ENCODE data around the gene ABHD6. TPM values are rescaled to one million over a fixed set of nuclear protein-coding genes. Genes with fewer than 3 reads are reported as not detected.

Gene ABHD6
- total and polyA plus RNA-seq, 11 donors = 2.9 to 14.6 (median 6.9) TPM

DNA sequence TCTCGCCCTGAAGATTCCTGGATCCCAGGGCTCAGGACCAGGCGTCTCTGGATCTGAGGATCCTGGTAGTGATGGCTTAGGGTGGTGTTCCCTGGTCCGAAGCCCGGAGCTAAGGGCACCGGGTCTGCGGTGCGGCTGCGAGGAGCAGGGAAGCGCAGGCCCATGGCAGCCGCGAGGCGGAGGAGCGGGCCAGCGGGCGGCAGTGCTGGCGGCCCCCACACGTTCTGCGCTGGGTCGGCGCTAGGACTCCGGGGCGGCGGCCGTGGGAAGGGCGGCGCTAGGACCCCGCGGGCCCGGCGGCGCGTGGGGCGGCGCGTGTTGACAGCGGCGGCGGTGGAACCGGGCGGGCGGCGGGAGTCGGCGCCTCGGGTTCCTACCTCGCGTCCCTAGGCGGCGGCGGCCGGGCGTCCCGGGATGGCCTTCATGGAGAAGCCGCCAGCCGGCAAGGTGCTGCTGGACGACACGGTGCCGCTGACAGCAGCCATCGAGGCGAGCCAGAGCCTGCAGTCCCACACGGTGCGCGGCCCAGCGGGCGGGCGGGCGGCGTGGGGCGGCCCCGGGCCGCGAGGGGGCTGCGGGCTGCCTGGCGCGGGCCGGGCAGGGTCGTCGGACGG, 95.1 kb downstream of the ABHD6 start, which contains the start of gene PXK:
Gene PXK (plus strand): TSS at position 318 of the 614 bp plus-strand sequence. CDS start 97 bp downstream, at position 415.
- Histone ChIP-seq H3K4me1 (peaks cover 0 to 55% (median 20%) of the 10 kb centered on the region in 12 donors), H3K36me3 (peaks cover 0 to 2% (median 0%) of the 10 kb centered on the region in 9 donors), H3K27ac (peak within 1 kb of the TSS; percentile 10 to 74 (median 63)), H3K4me3 (peak within 1 kb of the TSS; percentile 57 to 98 (median 78)), H3K27me3 (no peaks in the 10 kb centered on the region), H3K9me3 (no peaks in the 10 kb centered on the region)
- intact Hi-C loops (cut with DNase I) = loop anchor here (1.0 to 10.0 kb wide), 7 partner anchors 80 to 162 kb away; partner anchors contain the start of genes KCTD6 (in 8 of the 10) and PDHB (in 1 of the 10)
- WGBS, 4 donors = 0 to 1% (median 0%) methylated on average over 2 to 79 of the region's 79 CpGs
- DNase-seq (peak; percentile 84 to 92 (median 88)), ATAC-seq (peak; percentile 78 to 97 (median 94))
- peak in 1 of 2 donors; percentile 61 for TF ChIP-seq POLR2A (IDR thresholded peaks at IDR 0.05)
- peak in 4 of 12 donors; percentile 9 to 32 (median 18) for TF ChIP-seq CTCF (IDR thresholded peaks at IDR 0.05)

DNA sequence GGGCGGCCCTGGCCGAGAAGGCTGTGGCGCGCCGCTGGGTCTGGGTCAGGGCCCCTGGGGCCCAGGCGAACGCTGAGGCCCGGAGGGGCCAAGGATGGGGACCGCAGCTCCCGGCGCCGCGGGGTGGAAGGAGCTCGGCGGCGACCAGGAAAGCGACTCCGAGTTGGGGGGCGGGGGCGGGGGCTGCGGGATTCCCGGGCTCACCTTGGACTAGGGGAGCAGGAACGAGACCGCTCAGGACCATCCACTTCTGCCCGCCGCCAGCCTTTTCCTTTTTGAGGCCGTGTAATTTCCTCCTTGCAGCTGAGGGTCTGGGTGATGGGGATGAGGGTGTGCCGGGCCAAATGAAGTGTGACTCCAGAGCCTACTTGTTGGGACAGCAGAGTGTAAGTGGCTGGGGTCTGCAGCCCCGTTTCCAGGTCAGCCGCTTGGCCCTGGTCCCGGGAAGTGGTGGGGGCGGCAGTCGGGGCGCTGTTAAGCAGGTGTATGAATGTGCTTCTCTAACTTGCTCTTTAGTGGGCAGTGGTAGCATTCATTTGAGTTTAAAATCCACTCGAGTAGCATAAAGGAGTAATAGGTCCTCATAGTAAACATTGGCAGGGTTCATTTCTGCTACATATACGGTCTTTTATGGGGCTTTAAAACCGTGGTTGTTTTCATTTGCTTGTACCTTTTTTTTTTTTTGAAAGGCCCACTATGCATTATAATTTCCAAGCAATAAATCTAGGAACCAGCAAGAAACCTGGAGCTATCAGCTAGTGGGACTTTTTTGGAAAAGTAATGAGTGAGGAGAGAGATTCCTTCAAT, 95.8 kb downstream of the ABHD6 start:
- ATAC-seq = peak in 2 of 4 donors; percentile 4 to 57
- H3K4me1 ChIP-seq = peaks cover 0 to 55% (median 20%) of the 10 kb centered on the region in 12 donors
- no peaks in the 10 kb centered on the region for H3K9me3 ChIP-seq
- intact Hi-C loops (cut with DNase I) = loop anchor here (2.0 to 10.0 kb wide), 5 partner anchors 79 to 161 kb away; partner anchors contain the start of gene KCTD6 (in 8 of the 10)
- peak in 4 of 5 donors; percentile 19 to 72 (median 30) for DNase-seq
- no peaks in the 10 kb centered on the region for H3K27me3 ChIP-seq
- H3K36me3 ChIP-seq = peaks cover 0 to 2% (median 0%) of the 10 kb centered on the region in 9 donors
- WGBS, 4 donors = 0 to 2% (median 0%) methylated on average over 9 to 37 of the region's 37 CpGs
- H3K4me3 ChIP-seq = peak overlapping the region; percentile 57 to 98 (median 78)
- TF ChIP-seq CTCF (IDR thresholded peaks at IDR 0.05) (peak in 2 of 12 donors; percentile 28 to 33), POLR2A (IDR thresholded peaks at IDR 0.05) (no peak)
- peak overlapping the region; percentile 10 to 74 (median 63) for H3K27ac ChIP-seq

DNA sequence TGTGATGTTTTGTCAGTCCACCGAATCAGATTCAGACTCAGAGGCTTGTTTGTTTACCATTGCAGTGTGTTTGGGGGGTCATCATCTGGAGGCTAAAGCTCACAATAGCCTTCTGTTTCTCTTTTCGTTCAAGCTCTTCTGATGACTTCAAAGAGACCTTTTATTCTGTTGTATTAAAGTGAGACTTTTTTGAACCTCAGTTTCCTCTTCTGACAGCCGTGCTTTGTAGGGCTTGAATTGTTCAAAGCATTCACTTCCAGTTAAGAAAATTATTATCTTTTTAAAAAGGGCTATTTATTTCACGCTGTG, 96.4 kb downstream of the ABHD6 start:
- no peaks in the 10 kb centered on the region for H3K27me3 ChIP-seq
- peaks cover 0 to 55% (median 20%) of the 10 kb centered on the region in 12 donors for H3K4me1 ChIP-seq
- H3K9me3 ChIP-seq = no peaks in the 10 kb centered on the region
- WGBS, 4 donors = 28 to 43% (median 36%) methylated on average over 4 of the region's 4 CpGs
- DNase-seq (no peak), ATAC-seq (no peak)
- H3K4me3 ChIP-seq = peak overlapping the region; percentile 57 to 98 (median 78)
- intact Hi-C loops (cut with DNase I) = loop anchor here in 9 of 10 donors (5.0 to 10.0 kb wide), 4 partner anchors 78 to 161 kb away; partner anchors contain the start of gene KCTD6 (in 8 of the 9)
- peak overlapping the region in 6 of 12 donors; percentile 40 to 74 (median 66) for H3K27ac ChIP-seq
- no peak for TF ChIP-seq POLR2A (IDR thresholded peaks at IDR 0.05)
- TF ChIP-seq CTCF (IDR thresholded peaks at IDR 0.05) = no peak
- peaks cover 0 to 5% (median 0%) of the 10 kb centered on the region in 9 donors for H3K36me3 ChIP-seq
